AG09309 (cell line): Measurements from ENCODE around the gene THNSL1.

Experiments used
- DNase-seq: peaks from one replicate; pipeline ENCODE4 v3.0.0-alpha.2; 2010; ENCODE audit warnings: low read depth
- H3K4me3 ChIP-seq: 2 replicates; pipeline ENCODE4 v1.5.1; 2011; ENCODE audit warnings: mild to moderate bottlenecking, low read depth, low read length, moderate library complexity; ENCODE audit not compliant: control insufficient read depth
- CTCF ChIP-seq: IDR thresholded peaks from 2 replicates; pipeline ENCODE4 v1.5.1; 2011; ENCODE audit warnings: mild to moderate bottlenecking, low read depth, low read length, inconsistent platforms; ENCODE audit not compliant: insufficient read depth, control insufficient read depth; ENCODE audit errors: missing control alignments

Gene THNSL1

GRCh38 chr10:25038325-25038724 is 21.9 kb downstream of the THNSL1 start:
- no peak for DNase-seq
- no peak for TF ChIP-seq CTCF
- H3K4me3 ChIP-seq, result no peak overlapping the region

- TF ChIP-seq CTCF, result no peak
- no peak for DNase-seq
- H3K4me3 ChIP-seq, result no peak overlapping the region
Measured at GRCh38 chr10:25039531-25039930, 23.1 kb downstream of the THNSL1 start.

- no peak for DNase-seq
- TF ChIP-seq CTCF, result no peak
- no peak overlapping the region for H3K4me3 ChIP-seq
Measured at GRCh38 chr10:25046641-25047040, 30.2 kb downstream of the THNSL1 start.

GRCh38 chr10:25047088-25047487 is 30.7 kb downstream of the THNSL1 start:
- no peak overlapping the region for H3K4me3 ChIP-seq
- DNase-seq, result no peak
- no peak for TF ChIP-seq CTCF

GRCh38 chr10:25047591-25048301 is 31.3 kb downstream of the THNSL1 start:
- DNase-seq, result peak; percentile 57
- no peak overlapping the region for H3K4me3 ChIP-seq
- TF ChIP-seq CTCF, result no peak

GRCh38 chr10:25048450-25048849 is 32.0 kb downstream of the THNSL1 start:
- DNase-seq, result no peak

More at GRCh38 chr10:25048450-25048849, 32.0 kb downstream of the THNSL1 start:
- no peak overlapping the region for H3K4me3 ChIP-seq
- TF ChIP-seq CTCF, result no peak
